Measurements from ENCODE around the gene SYT17. TPM values are rescaled to one million over a fixed set of nuclear protein-coding genes. Genes with fewer than 3 reads are reported as not detected.

SYT17 gene
- total and polyA plus RNA-seq, 12 donors = 1.1 to 6.5 (median 3.1) TPM

DNA sequence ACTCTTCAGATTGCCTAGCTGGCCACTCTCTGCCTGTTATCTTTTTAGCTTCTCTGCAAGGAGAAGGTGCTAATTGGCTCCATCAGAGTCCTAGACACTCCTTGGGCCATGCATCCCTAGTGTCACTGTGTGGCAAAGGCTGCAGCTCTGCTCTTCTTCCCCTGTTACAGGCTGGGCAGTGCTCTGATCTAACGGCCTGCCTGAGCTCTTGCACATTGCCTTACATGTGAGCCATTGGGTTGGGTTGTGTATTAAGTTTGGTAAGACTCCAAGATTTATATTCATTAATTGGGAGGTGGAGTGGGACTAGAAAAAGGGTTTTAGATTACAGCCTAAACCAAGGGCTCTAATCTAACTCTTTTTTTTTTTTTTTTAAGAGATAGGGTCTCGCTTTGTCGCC is 23.0 kb upstream of the SYT17 start:
- TF ChIP-seq, protein P1, sequence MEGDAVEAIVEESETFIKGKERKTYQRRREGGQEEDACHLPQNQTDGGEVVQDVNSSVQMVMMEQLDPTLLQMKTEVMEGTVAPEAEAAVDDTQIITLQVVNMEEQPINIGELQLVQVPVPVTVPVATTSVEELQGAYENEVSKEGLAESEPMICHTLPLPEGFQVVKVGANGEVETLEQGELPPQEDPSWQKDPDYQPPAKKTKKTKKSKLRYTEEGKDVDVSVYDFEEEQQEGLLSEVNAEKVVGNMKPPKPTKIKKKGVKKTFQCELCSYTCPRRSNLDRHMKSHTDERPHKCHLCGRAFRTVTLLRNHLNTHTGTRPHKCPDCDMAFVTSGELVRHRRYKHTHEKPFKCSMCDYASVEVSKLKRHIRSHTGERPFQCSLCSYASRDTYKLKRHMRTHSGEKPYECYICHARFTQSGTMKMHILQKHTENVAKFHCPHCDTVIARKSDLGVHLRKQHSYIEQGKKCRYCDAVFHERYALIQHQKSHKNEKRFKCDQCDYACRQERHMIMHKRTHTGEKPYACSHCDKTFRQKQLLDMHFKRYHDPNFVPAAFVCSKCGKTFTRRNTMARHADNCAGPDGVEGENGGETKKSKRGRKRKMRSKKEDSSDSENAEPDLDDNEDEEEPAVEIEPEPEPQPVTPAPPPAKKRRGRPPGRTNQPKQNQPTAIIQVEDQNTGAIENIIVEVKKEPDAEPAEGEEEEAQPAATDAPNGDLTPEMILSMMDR (IDR thresholded peaks at IDR 0.05) = no peak
- no peak for TF ChIP-seq POLR2A (IDR thresholded peaks at IDR 0.05)
- no peak overlapping the region for H3K27ac ChIP-seq
- 75 to 85% (median 79%) methylated on average over 3 of the region's 3 CpGs for WGBS, 4 donors
- no peak overlapping the region for H3K4me3 ChIP-seq
- no peaks in the 10 kb centered on the region for H3K9me3 ChIP-seq (replicated peaks in 1 of 3)
- no peaks in the 10 kb centered on the region for H3K4me1 ChIP-seq (replicated peaks in 1 of 2)
- intact Hi-C loops (cut with DNase I) = no loop called here
- H3K36me3 ChIP-seq (replicated peaks in 1 of 2) = no peaks in the 10 kb centered on the region
- no peak for DNase-seq
- H3K27me3 ChIP-seq = no peaks in the 10 kb centered on the region

DNA sequence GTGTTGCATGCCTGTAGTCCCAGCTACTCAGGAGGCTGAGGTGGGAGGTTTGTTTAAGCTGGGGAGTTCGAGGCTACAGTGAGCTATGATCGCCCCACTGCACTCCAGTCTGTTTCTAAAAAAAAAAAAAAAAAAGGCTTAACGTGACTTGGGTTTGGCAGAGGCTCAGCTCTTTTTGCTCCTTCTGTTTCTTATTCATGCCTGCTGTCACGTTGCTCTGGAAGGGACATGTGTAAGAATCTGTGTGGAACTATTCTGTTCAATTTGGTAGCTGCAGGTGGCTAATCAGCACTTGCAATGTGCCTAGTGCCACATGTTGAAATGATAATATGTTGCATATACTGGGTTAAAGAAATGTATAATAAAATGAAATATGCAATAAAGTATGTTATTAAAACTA is 20.9 kb upstream of the SYT17 start:
- no peak for TF ChIP-seq POLR2A (IDR thresholded peaks at IDR 0.05)
- TF ChIP-seq, protein P1 (IDR thresholded peaks at IDR 0.05) = no peak
- Histone ChIP-seq H3K36me3 (replicated peaks in 1 of 2) (no peaks in the 10 kb centered on the region), H3K4me1 (replicated peaks in 1 of 2) (no peaks in the 10 kb centered on the region), H3K4me3 (no peak overlapping the region), H3K27me3 (no peaks in the 10 kb centered on the region), H3K27ac (no peak overlapping the region), H3K9me3 (replicated peaks in 1 of 3) (no peaks in the 10 kb centered on the region)
- DNase-seq = no peak
- 52 to 60% (median 58%) methylated on average over 4 of the region's 4 CpGs for WGBS, 4 donors
- intact Hi-C loops (cut with DNase I) = no loop called here

DNA sequence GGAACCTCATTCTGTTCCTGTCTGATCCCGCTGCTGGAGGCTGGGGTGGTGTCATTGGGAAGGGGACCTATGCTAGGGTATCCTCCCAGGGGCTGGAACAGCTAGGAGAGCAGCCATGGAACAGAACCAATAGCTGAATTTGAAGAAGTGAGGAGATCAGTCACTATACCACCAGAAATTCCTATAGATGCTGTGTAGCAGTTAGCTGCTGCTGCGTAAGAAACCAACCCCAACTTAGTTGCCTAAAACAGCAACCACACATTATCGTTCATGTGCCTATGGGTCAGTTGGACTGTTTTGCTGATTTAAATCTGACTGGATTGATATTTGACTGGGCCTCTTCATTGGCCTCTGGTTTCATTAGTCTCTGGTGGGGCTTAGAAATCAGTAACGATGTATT is 20.4 kb upstream of the SYT17 start:
- intact Hi-C loops (cut with DNase I) = no loop called here
- Histone ChIP-seq H3K27me3 (no peaks in the 10 kb centered on the region), H3K4me3 (no peak overlapping the region), H3K4me1 (replicated peaks in 1 of 2) (no peaks in the 10 kb centered on the region), H3K36me3 (replicated peaks in 1 of 2) (no peaks in the 10 kb centered on the region), H3K27ac (no peak overlapping the region), H3K9me3 (replicated peaks in 1 of 3) (no peaks in the 10 kb centered on the region)
- TF ChIP-seq, protein P1 (IDR thresholded peaks at IDR 0.05) = no peak
- no peak for TF ChIP-seq POLR2A (IDR thresholded peaks at IDR 0.05)
- WGBS, 4 donors = 92 to 98% (median 95%) methylated on average over 4 of the region's 4 CpGs
- DNase-seq = no peak

DNA sequence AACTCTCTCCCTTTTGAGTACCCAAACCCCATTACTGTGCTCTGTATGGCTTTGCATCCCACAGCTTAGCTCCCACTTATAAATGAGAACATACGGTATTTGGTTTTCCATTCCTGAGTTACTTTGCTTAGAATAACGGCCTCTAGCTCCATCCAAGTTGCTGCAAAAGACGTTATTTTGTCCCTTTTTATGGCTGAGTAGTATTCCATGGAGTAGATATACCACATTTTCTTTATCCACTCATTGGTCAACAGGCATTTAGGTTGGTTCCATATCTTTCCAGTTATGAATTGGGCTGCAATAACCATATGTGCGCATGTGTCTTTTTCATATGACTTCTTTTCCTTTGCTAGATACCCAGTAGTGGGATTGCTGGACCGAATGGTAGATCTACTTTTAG is 19.9 kb upstream of the SYT17 start:
- DNase-seq = no peak
- no peak for TF ChIP-seq POLR2A (IDR thresholded peaks at IDR 0.05)
- TF ChIP-seq, protein P1 (IDR thresholded peaks at IDR 0.05) = no peak
- no peaks in the 10 kb centered on the region for H3K4me1 ChIP-seq (replicated peaks in 1 of 2)
- intact Hi-C loops (cut with DNase I) = no loop called here
- H3K9me3 ChIP-seq (replicated peaks in 1 of 3) = no peaks in the 10 kb centered on the region
- no peaks in the 10 kb centered on the region for H3K36me3 ChIP-seq (replicated peaks in 1 of 2)
- WGBS, 4 donors = 87 to 92% (median 89%) methylated on average over 5 of the region's 5 CpGs
- H3K27ac ChIP-seq = no peak overlapping the region
- no peaks in the 10 kb centered on the region for H3K27me3 ChIP-seq
- no peak overlapping the region for H3K4me3 ChIP-seq

Data from adrenal gland (tissue), 12 donors.